ENCODE data around the gene RALB.

- TF ChIP-seq CTCF (IDR thresholded peaks at IDR 0.05) (no peak), ZFX (IDR thresholded peaks at IDR 0.05; ENCODE audit: borderline replicate concordance) (no peak)
Observed at GRCh38 chr2:120342446-120342845, 89.8 kb downstream of the RALB start.
